Stomach smooth muscle (tissue), 2 donors: ENCODE results near the gene PTPN4.

Experiments
- H3K27ac ChIP-seq: one replicate; pipeline ENCODE4 v1.7.0; 2013; ENCODE audit warnings: mild to moderate bottlenecking, low read length, inconsistent platforms
- H3K27me3 ChIP-seq, 2 donors: one replicate each; pipeline ENCODE4 v1.7.0; 2013; ENCODE audit warnings: low read length in 2 of 2; ENCODE audit not compliant: insufficient read depth in 2 of 2, control insufficient read depth in 1 of 2
- H3K36me3 ChIP-seq, 2 donors: one replicate each; pipeline ENCODE4 v1.7.0; 2013; ENCODE audit warnings: low read length in 2 of 2; ENCODE audit not compliant: control insufficient read depth in 2 of 2, insufficient read depth in 2 of 2
- H3K4me1 ChIP-seq: one replicate; pipeline ENCODE4 v1.7.0; 2013; ENCODE audit warnings: low read length; ENCODE audit not compliant: control insufficient read depth, insufficient read depth
- H3K4me3 ChIP-seq, 2 donors: one replicate each; pipeline ENCODE4 v1.7.0; 2013; ENCODE audit warnings: low read length in 2 of 2
- H3K9ac ChIP-seq, 2 donors: one replicate each; pipeline ENCODE4 v1.7.0; 2013; ENCODE audit warnings: low read length in 2 of 2, mild to moderate bottlenecking in 1 of 2
- H3K9me3 ChIP-seq, 2 donors: one replicate each; pipeline ENCODE4 v1.7.0; 2013; ENCODE audit warnings: low read length in 2 of 2; ENCODE audit not compliant: control insufficient read depth in 2 of 2
- donor health status: healthy.
- donor health status: Pancreatic carcinoma.

PTPN4 gene

DNA sequence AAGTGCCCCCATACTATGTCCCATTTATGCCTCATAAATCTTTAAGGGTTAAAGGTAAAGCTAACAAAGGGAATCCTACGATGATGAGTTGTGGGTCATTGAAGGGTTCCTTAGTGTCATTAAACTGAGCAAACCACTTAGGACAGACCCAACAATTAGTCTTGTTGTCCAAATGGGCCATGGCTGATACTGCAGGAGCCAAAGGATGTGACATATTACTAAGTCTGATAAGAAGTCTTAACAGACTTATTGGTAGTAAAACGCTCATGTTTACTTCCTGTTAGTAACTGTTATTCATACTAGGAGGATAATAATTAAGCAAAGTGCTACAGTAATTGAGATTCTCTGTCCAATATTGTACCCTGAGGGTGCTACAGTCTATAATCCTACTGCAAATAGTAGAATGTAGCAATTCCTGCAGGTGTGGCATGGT lies 96.8 kb downstream of the PTPN4 start:
- no peak overlapping the region for H3K27ac ChIP-seq
- no peaks in the 10 kb centered on the region for H3K27me3 ChIP-seq
- no peak overlapping the region for H3K9ac ChIP-seq
- H3K4me3 ChIP-seq = no peak overlapping the region
- H3K4me1 ChIP-seq = peaks cover 2% of the 10 kb centered on the region
- H3K36me3 ChIP-seq = no peaks in the 10 kb centered on the region
- peaks cover 8 to 10% of the 10 kb centered on the region in 2 donors for H3K9me3 ChIP-seq

GRCh38 chr2:119857742-119858141 lies 98.0 kb downstream of the PTPN4 start:
- Histone ChIP-seq H3K9me3 (no peaks in the 10 kb centered on the region), H3K4me1 (peaks cover 2% of the 10 kb centered on the region), H3K36me3 (no peaks in the 10 kb centered on the region), H3K27ac (no peak overlapping the region), H3K27me3 (no peaks in the 10 kb centered on the region), H3K4me3 (no peak overlapping the region), H3K9ac (no peak overlapping the region)

DNA sequence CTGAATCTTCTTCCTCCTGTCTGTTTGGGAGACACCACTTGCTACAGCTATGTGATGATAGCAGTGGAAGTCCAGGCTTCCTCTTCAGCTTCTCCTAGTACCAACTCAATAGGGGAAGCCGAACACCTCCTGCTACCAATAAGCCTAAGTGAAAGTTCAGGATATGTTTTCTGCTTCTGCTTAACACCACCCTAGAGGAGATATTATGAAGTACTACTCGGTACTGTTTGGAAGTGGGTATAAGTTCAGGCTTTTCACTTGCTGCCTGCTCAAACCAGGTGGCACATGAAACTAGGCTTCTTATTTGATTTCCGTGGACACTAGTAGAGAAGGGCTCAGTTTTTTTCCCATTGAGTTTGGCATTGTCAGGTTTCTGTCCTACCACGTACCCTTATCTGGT lies 99.8 kb downstream of the PTPN4 start:
- H3K27ac ChIP-seq = no peak overlapping the region
- H3K9me3 ChIP-seq = no peaks in the 10 kb centered on the region
- no peaks in the 10 kb centered on the region for H3K36me3 ChIP-seq
- no peak overlapping the region for H3K9ac ChIP-seq
- no peaks in the 10 kb centered on the region for H3K27me3 ChIP-seq
- H3K4me1 ChIP-seq = peaks cover 2% of the 10 kb centered on the region
- no peak overlapping the region for H3K4me3 ChIP-seq

DNA sequence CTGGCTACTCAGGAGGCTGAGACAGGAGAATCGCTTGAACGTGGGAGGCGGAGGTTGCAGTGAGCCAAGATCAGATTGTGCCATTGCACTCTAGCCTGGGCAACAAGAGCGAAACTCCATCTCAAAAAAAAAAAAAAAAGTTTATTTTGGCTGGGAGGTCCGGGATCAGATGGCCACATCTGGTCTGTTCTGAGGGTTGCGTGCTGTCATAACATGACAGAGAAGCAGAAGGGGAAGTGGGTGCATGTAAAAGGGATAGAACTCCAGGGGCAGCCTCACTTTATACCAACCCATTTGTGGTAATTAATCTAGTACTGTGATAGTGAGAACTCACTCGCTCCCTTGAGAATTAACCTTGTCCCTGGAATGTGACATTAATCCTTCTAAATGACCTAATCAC lies 101.2 kb downstream of the PTPN4 start:
- peaks cover 2% of the 10 kb centered on the region for H3K4me1 ChIP-seq
- H3K9me3 ChIP-seq = no peaks in the 10 kb centered on the region
- no peak overlapping the region for H3K4me3 ChIP-seq

GRCh38 chr2:119862127-119862889 lies 102.6 kb downstream of the PTPN4 start:
- H3K27me3 ChIP-seq = no peaks in the 10 kb centered on the region
- H3K4me1 ChIP-seq = peaks cover 2% of the 10 kb centered on the region
- no peak overlapping the region for H3K27ac ChIP-seq
- H3K36me3 ChIP-seq = no peaks in the 10 kb centered on the region
- H3K4me3 ChIP-seq = no peak overlapping the region
- no peak overlapping the region for H3K9ac ChIP-seq
- H3K9me3 ChIP-seq = no peaks in the 10 kb centered on the region

More for the DNA sequence above, 101.2 kb downstream of the PTPN4 start:
- Histone ChIP-seq H3K27me3 (no peaks in the 10 kb centered on the region), H3K9ac (no peak overlapping the region), H3K27ac (no peak overlapping the region), H3K36me3 (no peaks in the 10 kb centered on the region)

GRCh38 chr2:119864318-119864717 lies 104.6 kb downstream of the PTPN4 start:
- Histone ChIP-seq H3K4me1 (no peaks in the 10 kb centered on the region), H3K4me3 (no peak overlapping the region), H3K9me3 (no peaks in the 10 kb centered on the region), H3K9ac (no peak overlapping the region), H3K36me3 (no peaks in the 10 kb centered on the region), H3K27ac (no peak overlapping the region), H3K27me3 (no peaks in the 10 kb centered on the region)

GRCh38 chr2:119871725-119872124 lies 112.0 kb downstream of the PTPN4 start:
- H3K9ac ChIP-seq = no peak overlapping the region
- no peaks in the 10 kb centered on the region for H3K9me3 ChIP-seq
- no peaks in the 10 kb centered on the region for H3K27me3 ChIP-seq
- no peaks in the 10 kb centered on the region for H3K4me1 ChIP-seq
- no peak overlapping the region for H3K27ac ChIP-seq
- H3K4me3 ChIP-seq = no peak overlapping the region
- no peaks in the 10 kb centered on the region for H3K36me3 ChIP-seq

DNA sequence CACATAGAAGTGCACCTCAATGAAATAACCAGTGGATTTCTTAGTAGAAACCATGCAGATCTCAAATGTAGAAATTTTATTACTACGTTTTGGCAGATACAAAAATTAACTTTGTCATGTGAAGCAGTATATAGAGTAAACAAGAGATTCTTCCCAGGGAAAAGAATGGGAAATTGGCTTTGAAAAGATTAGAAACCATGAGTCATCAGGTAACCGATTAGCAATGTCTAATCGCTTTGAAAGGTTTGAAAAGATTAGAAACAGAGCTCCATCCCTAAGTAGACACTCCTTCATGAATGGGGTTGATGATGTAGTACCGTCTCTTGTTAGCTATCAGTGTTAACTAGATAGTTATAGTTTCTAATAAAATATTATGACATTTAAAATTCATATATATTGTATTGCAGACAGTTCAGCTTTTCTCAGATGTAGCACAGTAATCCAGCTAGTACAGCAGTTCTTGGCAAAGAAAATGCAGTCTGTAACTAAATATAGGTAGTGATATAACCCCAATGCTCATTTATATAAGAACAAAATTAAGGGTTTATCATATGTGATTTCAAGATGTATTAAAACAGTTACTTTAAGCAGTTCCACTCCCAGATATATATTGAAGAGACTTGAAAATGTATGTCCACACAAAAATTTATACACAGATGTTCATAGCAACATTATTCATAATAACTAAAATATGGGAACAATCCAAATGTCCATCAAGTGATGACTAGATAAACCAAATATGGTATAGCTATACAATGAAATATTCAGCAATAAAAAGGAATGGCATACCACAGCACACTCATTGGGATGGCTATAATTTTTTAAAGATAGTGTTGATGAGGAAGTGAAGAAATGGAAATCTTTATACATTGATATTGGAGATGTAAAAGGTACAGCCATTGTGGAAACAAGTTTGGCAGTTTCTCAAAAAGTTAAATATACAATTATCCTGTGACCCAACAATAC lies 113.9 kb downstream of the PTPN4 start:
- Histone ChIP-seq H3K27ac (no peak overlapping the region), H3K27me3 (no peaks in the 10 kb centered on the region), H3K4me3 (no peak overlapping the region), H3K4me1 (no peaks in the 10 kb centered on the region), H3K36me3 (no peaks in the 10 kb centered on the region), H3K9ac (no peak overlapping the region), H3K9me3 (no peaks in the 10 kb centered on the region)

- H3K9ac ChIP-seq = no peak overlapping the region
- no peak overlapping the region for H3K27ac ChIP-seq
- no peak overlapping the region for H3K4me3 ChIP-seq
- no peaks in the 10 kb centered on the region for H3K4me1 ChIP-seq
- H3K27me3 ChIP-seq = no peaks in the 10 kb centered on the region
- H3K9me3 ChIP-seq = no peaks in the 10 kb centered on the region
- H3K36me3 ChIP-seq = no peaks in the 10 kb centered on the region
Measured at GRCh38 chr2:119879502-119879901, 119.8 kb downstream of the PTPN4 start.

DNA sequence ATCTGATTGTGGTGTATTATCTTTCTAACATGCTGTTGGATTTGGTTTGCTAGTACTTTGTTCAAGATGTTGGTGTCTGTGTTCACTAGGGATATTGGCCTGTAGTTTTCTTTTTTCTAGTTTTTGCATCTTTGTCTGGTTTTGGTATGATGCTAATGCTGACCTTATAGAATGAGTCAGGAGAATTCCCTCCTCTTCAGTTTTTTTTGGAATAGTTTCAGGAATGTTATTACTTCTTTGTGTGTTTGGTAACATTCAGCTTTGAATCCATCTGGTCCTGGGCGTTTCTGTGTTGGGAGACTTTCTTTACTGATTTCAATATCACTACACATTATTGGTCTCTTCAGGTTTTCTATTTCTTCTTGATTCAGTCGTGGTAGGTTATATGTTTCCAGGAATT lies 129.0 kb downstream of the PTPN4 start:
- Histone ChIP-seq H3K4me3 (no peak overlapping the region), H3K36me3 (peaks cover 0 to 3% of the 10 kb centered on the region in 2 donors), H3K9ac (no peak overlapping the region)

More for the DNA sequence above, 129.0 kb downstream of the PTPN4 start:
- Histone ChIP-seq H3K4me1 (no peaks in the 10 kb centered on the region), H3K27ac (no peak overlapping the region), H3K27me3 (no peaks in the 10 kb centered on the region), H3K9me3 (no peaks in the 10 kb centered on the region)
